ENCODE data around the gene PITPNC1. TPM values are rescaled to one million over a fixed set of nuclear protein-coding genes. Genes with fewer than 3 reads are reported as not detected.

Gene PITPNC1
- total and polyA plus RNA-seq, 2 of the 13 experiments (the other 11 are each of a cell fraction or from before 2014, with no cell fraction given), result 4.1 to 5.7 TPM

- H3K9ac ChIP-seq (ENCODE audit: insufficient read depth, low read depth, low read length), result no peak overlapping the region
- H3K27me3 ChIP-seq (ENCODE audit: control insufficient read depth in 1 of 2, insufficient read depth in 2 of 2, low read length in 2 of 2), result peaks cover 0 to 7% of the 10 kb centered on the region in 2 experiments; a peak in 1 of 5 replicates
- no peaks in the 10 kb centered on the region for H4K20me1 ChIP-seq (ENCODE audit: insufficient read depth, low read length)
- CTCF ChIA-PET (ENCODE audit: low intra/inter-chr PET ratio, low total read pairs), result no interaction called here
- 58% methylated on average over 4 of the region's 4 CpGs for WGBS (ENCODE audit: low lambda C conversion rate)
- H3K4me1 ChIP-seq (ENCODE audit: insufficient read depth, low read length), result 0 out of 2 replicates have a peak, but pooled peaks cover 7% of the 10 kb centered on the region
- no TSS peak for BruUV-seq (replicated peaks)
- in situ Hi-C loops (cut with HindIII; ENCODE audit: extremely low pct_ligation_motif_present, low pct_unique_long_range_greater_than_20kb), result no loop called here
- no peak for DNase-seq (ENCODE audit: low spot score)
- H3K36me3 ChIP-seq (replicated peaks in 1 of 2; ENCODE audit: control insufficient read depth in 1 of 2, insufficient read depth in 2 of 2, low read length in 2 of 2), result no peaks in the 10 kb centered on the region
- TF ChIP-seq, protein P1, sequence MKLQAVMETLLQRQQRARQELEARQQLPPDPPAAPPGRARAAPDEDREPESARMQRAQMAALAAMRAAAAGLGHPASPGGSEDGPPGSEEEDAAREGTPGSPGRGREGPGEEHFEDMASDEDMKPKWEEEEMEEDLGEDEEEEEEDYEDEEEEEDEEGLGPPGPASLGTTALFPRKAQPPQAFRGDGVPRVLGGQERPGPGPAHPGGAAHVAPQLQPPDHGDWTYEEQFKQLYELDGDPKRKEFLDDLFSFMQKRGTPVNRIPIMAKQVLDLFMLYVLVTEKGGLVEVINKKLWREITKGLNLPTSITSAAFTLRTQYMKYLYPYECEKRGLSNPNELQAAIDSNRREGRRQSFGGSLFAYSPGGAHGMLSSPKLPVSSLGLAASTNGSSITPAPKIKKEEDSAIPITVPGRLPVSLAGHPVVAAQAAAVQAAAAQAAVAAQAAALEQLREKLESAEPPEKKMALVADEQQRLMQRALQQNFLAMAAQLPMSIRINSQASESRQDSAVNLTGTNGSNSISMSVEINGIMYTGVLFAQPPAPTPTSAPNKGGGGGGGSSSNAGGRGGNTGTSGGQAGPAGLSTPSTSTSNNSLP (IDR thresholded peaks at IDR 0.05; ENCODE audit: low read depth, low read length), result no peak
- TF ChIP-seq NCOA1 (CRISPR knock-in tag; IDR thresholded peaks at IDR 0.05), result no peak
- no peak for TF ChIP-seq MIER3 (CRISPR knock-in tag; IDR thresholded peaks at IDR 0.05; ENCODE audit: borderline replicate concordance)
- TF ChIP-seq ZNF563 (CRISPR knock-in tag; IDR thresholded peaks at IDR 0.05), result no peak
- no peak for TF ChIP-seq ZNF788 (CRISPR knock-in tag; IDR thresholded peaks at IDR 0.05; ENCODE audit: borderline replicate concordance)
- TF ChIP-seq PHF20 (CRISPR knock-in tag; IDR thresholded peaks at IDR 0.05), result no peak
- TF ChIP-seq AHDC1 (CRISPR knock-in tag; IDR thresholded peaks at IDR 0.05; ENCODE audit: borderline replicate concordance), result no peak
- no peak for TF ChIP-seq ZNF569 (CRISPR knock-in tag; IDR thresholded peaks at IDR 0.05; ENCODE audit: borderline replicate concordance)
- TF ChIP-seq DNMT3B (CRISPR knock-in tag; conservative IDR thresholded peaks at IDR 0.05), result no peak
- no peak for TF ChIP-seq FOXA3 (CRISPR knock-in tag; IDR thresholded peaks at IDR 0.05)
- TF ChIP-seq, protein P2, sequence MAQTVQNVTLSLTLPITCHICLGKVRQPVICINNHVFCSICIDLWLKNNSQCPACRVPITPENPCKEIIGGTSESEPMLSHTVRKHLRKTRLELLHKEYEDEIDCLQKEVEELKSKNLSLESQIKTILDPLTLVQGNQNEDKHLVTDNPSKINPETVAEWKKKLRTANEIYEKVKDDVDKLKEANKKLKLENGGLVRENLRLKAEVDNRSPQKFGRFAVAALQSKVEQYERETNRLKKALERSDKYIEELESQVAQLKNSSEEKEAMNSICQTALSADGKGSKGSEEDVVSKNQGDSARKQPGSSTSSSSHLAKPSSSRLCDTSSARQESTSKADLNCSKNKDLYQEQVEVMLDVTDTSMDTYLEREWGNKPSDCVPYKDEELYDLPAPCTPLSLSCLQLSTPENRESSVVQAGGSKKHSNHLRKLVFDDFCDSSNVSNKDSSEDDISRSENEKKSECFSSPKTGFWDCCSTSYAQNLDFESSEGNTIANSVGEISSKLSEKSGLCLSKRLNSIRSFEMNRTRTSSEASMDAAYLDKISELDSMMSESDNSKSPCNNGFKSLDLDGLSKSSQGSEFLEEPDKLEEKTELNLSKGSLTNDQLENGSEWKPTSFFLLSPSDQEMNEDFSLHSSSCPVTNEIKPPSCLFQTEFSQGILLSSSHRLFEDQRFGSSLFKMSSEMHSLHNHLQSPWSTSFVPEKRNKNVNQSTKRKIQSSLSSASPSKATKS (CRISPR knock-in tag; IDR thresholded peaks at IDR 0.05), result no peak
- TF ChIP-seq ZNF766 (CRISPR knock-in tag; IDR thresholded peaks at IDR 0.05; ENCODE audit: borderline replicate concordance), result no peak
- H3K27ac ChIP-seq (ENCODE audit: extremely low read length, insufficient read depth, low read length), result no peak overlapping the region
- no peaks in the 10 kb centered on the region for H3K9me3 ChIP-seq (ENCODE audit: low read length)
- POLR2A ChIA-PET, result no interaction called here
- no peaks in the 10 kb centered on the region for H3K79me2 ChIP-seq (ENCODE audit: insufficient read depth, low read length)
- no peak for ATAC-seq
- no peak overlapping the region for H3K4me3 ChIP-seq (replicated peaks in 1 of 3; ENCODE audit: insufficient read depth in 1 of 3, low read depth in 2 of 3, low read length in 3 of 3)
- intact Hi-C loops (cut with micrococcal nuclease; ENCODE audit: unreplicated experiment), result no loop called here
- no peak for FAIRE-seq
- no peak overlapping the region for H3K4me2 ChIP-seq (ENCODE audit: low read depth, low read length)
- no peak overlapping the region for H2AFZ ChIP-seq (ENCODE audit: low read length)
Observed at GRCh38 chr17:67696853-67697498, 319.9 kb downstream of the PITPNC1 start.
